Mammary epithelial cell (primary cell): Measurements from ENCODE around the gene CCDC3.

Experiments
- CTCF ChIP-seq, 2 donors: IDR thresholded peaks in 1 of 2; conservative IDR thresholded peaks in 1 of 2; 2 replicates each; pipeline ENCODE4 v1.5.1; 2011 to 2012; ENCODE audit warnings: inconsistent platforms in 2 of 2, low read length in 2 of 2, mild to moderate bottlenecking in 2 of 2, control low read depth in 1 of 2, low read depth in 1 of 2; ENCODE audit not compliant: insufficient read depth in 1 of 2; ENCODE audit errors: extremely low read depth in 1 of 2
- EZH2 ChIP-seq: IDR thresholded peaks from 2 replicates; pipeline ENCODE4 v1.6.1; 2012; ENCODE audit warnings: low read length, inconsistent platforms, borderline replicate concordance

DNA sequence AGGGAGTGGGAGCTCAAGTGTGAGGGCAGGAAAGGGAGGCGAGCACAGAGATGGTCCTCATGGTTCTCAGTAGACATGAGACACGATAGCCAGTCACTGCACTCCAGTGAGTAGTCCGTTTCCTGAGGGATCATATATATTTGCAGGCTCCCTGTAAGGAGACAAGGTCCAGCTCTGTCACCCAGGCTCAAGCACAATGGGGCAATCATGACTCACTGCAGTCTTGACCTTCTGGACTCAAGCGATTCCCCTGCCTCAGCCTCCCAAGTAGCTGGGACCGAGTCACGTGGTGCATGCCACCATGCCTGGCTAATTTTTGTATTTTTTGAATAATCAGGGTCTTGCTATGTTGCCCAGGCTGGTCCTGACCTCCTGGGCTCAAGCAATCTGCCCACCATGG is 116.7 kb downstream of the CCDC3 start:
- TF ChIP-seq EZH2, result no peak
- TF ChIP-seq CTCF (conservative IDR thresholded peaks at IDR 0.05 in 1 of 2, IDR thresholded peaks at IDR 0.05 in 1 of 2; ENCODE audit: extremely low read depth in 1 of 2, insufficient read depth in 1 of 2, low read depth in 1 of 2, low read length in 2 of 2), result no peak
